OCI-LY1 (cell line): ENCODE results near the gene NEAT1.

Experiments
- EZH2 ChIP-seq: fragments of 200-600 bp; sonication (generic), shearing (Covaris generic); IDR thresholded peaks from 2 replicates; pipeline ENCODE4 v1.8.0; 2017; ENCODE audit warnings: borderline replicate concordance, mixed run types, mild to moderate bottlenecking, antibody characterized with exemption, low read length, moderate library complexity, mixed read lengths
- TF ChIP-seq, protein P1 (sequence below): fragments of 200-600 bp; sonication (generic), shearing (Covaris generic); IDR thresholded peaks from 2 replicates; pipeline ENCODE4 v1.5.1; 2017; ENCODE audit warnings: mild to moderate bottlenecking, antibody characterized with exemption, low read length, moderate library complexity, mixed read lengths

GRCh38 chr11:65395961-65396530 is 26.6 kb upstream of the NEAT1 start:
- TF ChIP-seq, protein P1, sequence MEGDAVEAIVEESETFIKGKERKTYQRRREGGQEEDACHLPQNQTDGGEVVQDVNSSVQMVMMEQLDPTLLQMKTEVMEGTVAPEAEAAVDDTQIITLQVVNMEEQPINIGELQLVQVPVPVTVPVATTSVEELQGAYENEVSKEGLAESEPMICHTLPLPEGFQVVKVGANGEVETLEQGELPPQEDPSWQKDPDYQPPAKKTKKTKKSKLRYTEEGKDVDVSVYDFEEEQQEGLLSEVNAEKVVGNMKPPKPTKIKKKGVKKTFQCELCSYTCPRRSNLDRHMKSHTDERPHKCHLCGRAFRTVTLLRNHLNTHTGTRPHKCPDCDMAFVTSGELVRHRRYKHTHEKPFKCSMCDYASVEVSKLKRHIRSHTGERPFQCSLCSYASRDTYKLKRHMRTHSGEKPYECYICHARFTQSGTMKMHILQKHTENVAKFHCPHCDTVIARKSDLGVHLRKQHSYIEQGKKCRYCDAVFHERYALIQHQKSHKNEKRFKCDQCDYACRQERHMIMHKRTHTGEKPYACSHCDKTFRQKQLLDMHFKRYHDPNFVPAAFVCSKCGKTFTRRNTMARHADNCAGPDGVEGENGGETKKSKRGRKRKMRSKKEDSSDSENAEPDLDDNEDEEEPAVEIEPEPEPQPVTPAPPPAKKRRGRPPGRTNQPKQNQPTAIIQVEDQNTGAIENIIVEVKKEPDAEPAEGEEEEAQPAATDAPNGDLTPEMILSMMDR: no peak
- no peak for TF ChIP-seq EZH2
